HL-60 (cell line): ENCODE data around the gene RHOJ.

ENCODE experiments used
- POLR2AphosphoS5 ChIP-seq: IDR thresholded peaks from 2 replicates; pipeline ENCODE4 v1.6.1; 2012; ENCODE audit warnings: low read depth
- TF ChIP-seq, protein P1 (sequence below): IDR thresholded peaks from one replicate; pipeline ENCODE4 v1.5.1; 2011; ENCODE audit warnings: low read length, control low read depth, inconsistent platforms; ENCODE audit not compliant: insufficient read depth
- TF ChIP-seq, protein P2 (sequence below): IDR thresholded peaks from 2 replicates; pipeline ENCODE4 v1.6.1; 2012; ENCODE audit warnings: low read depth; ENCODE audit not compliant: insufficient replicate concordance

DNA sequence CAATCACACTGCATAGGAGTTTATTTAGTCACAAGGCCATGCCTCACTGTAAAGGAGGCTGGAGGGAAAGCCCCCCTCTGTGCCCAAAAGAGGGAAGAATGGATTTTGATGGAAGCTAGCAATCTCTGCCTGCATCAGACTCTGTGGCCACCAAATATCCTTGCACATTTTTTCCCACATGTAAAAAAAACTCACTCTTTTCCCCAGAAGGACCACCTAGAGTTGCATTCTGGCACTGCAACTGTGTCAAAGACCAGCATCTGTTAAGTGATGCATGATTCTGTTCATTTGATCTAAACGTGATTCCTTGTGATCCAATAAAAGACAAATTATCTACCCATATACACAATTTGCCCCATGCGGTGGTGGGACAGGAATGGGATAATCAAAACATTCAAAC is 8.0 kb downstream of the RHOJ start:
- TF ChIP-seq, protein P1, sequence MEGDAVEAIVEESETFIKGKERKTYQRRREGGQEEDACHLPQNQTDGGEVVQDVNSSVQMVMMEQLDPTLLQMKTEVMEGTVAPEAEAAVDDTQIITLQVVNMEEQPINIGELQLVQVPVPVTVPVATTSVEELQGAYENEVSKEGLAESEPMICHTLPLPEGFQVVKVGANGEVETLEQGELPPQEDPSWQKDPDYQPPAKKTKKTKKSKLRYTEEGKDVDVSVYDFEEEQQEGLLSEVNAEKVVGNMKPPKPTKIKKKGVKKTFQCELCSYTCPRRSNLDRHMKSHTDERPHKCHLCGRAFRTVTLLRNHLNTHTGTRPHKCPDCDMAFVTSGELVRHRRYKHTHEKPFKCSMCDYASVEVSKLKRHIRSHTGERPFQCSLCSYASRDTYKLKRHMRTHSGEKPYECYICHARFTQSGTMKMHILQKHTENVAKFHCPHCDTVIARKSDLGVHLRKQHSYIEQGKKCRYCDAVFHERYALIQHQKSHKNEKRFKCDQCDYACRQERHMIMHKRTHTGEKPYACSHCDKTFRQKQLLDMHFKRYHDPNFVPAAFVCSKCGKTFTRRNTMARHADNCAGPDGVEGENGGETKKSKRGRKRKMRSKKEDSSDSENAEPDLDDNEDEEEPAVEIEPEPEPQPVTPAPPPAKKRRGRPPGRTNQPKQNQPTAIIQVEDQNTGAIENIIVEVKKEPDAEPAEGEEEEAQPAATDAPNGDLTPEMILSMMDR = no peak
- TF ChIP-seq, protein P2, sequence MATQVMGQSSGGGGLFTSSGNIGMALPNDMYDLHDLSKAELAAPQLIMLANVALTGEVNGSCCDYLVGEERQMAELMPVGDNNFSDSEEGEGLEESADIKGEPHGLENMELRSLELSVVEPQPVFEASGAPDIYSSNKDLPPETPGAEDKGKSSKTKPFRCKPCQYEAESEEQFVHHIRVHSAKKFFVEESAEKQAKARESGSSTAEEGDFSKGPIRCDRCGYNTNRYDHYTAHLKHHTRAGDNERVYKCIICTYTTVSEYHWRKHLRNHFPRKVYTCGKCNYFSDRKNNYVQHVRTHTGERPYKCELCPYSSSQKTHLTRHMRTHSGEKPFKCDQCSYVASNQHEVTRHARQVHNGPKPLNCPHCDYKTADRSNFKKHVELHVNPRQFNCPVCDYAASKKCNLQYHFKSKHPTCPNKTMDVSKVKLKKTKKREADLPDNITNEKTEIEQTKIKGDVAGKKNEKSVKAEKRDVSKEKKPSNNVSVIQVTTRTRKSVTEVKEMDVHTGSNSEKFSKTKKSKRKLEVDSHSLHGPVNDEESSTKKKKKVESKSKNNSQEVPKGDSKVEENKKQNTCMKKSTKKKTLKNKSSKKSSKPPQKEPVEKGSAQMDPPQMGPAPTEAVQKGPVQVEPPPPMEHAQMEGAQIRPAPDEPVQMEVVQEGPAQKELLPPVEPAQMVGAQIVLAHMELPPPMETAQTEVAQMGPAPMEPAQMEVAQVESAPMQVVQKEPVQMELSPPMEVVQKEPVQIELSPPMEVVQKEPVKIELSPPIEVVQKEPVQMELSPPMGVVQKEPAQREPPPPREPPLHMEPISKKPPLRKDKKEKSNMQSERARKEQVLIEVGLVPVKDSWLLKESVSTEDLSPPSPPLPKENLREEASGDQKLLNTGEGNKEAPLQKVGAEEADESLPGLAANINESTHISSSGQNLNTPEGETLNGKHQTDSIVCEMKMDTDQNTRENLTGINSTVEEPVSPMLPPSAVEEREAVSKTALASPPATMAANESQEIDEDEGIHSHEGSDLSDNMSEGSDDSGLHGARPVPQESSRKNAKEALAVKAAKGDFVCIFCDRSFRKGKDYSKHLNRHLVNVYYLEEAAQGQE = no peak
- TF ChIP-seq POLR2AphosphoS5 = no peak
